Endodermal cell (in vitro differentiated cells): Measurements from ENCODE around the gene TNFRSF14. TPM values are rescaled to one million over a fixed set of nuclear protein-coding genes. Genes with fewer than 3 reads are reported as not detected.

Source experiments
- DNase-seq: peaks from one replicate; pipeline ENCODE4 v3.0.0-alpha.2; 2017
- H3K27ac ChIP-seq: 2 replicates; pipeline ENCODE4 v1.5.1; 2013; ENCODE audit warnings: mild to moderate bottlenecking, low read depth, low read length, moderate library complexity
- H3K27me3 ChIP-seq: 2 replicates; pipeline ENCODE4 v1.6.1; 2013; ENCODE audit warnings: mild to moderate bottlenecking, low read length, moderate library complexity; ENCODE audit not compliant: insufficient read depth, control insufficient read depth, poor library complexity, severe bottlenecking
- H3K36me3 ChIP-seq: 2 replicates; pipeline ENCODE4 v1.7.0; 2013; ENCODE audit warnings: mild to moderate bottlenecking, low read length, moderate library complexity; ENCODE audit not compliant: control insufficient read depth, insufficient read depth
- H3K4me1 ChIP-seq: one replicate; pipeline ENCODE4 v1.7.0; 2013; ENCODE audit warnings: low read length; ENCODE audit not compliant: control insufficient read depth, insufficient read depth
- H3K4me3 ChIP-seq: 2 replicates; pipeline ENCODE4 v1.5.1; 2013; ENCODE audit warnings: mild to moderate bottlenecking, low read length, moderate library complexity
- H3K9ac ChIP-seq: 2 replicates; pipeline ENCODE4 v1.6.1; 2013; ENCODE audit warnings: mild to moderate bottlenecking, low read length, moderate library complexity; ENCODE audit not compliant: poor library complexity, severe bottlenecking; ENCODE audit errors: extremely low read depth
- H3K9me3 ChIP-seq: 2 replicates; pipeline ENCODE4 v1.6.1; 2013; ENCODE audit warnings: mild to moderate bottlenecking, low read length, moderate library complexity; ENCODE audit not compliant: control insufficient read depth
- H3K27ac Mint-ChIP-seq: 2 replicates; pipeline ENCODE4 v1.8.0; 2020; ENCODE audit warnings: mixed read lengths
- H3K27me3 Mint-ChIP-seq: 2 replicates; pipeline ENCODE4 v1.8.0; 2021; ENCODE audit warnings: mild to moderate bottlenecking, mixed read lengths; ENCODE audit not compliant: insufficient read depth
- H3K36me3 Mint-ChIP-seq: 2 replicates; pipeline ENCODE4 v1.8.0; 2020; ENCODE audit warnings: low read depth, mixed read lengths
- H3K4me1 Mint-ChIP-seq: 2 replicates; pipeline ENCODE4 v1.8.0; 2020; ENCODE audit warnings: mixed read lengths
- H3K4me3 Mint-ChIP-seq: 2 replicates; pipeline ENCODE4 v1.8.0; 2020; ENCODE audit warnings: mild to moderate bottlenecking, moderate library complexity, mixed read lengths
- H3K9me3 Mint-ChIP-seq: 2 replicates; pipeline ENCODE4 v1.8.0; 2020; ENCODE audit warnings: mild to moderate bottlenecking, mixed read lengths
- CTCF ChIP-seq: fragments of 200-600 bp; sonication (generic); conservative IDR thresholded peaks from 2 replicates; pipeline ENCODE4 v1.5.0; 2021; ENCODE audit warnings: antibody characterized with exemption, mild to moderate bottlenecking
- WGBS, 2 experiments: methylation state at CpG; one replicate each; pipeline versions ENCODE4 v1.1.5 to v1.1.7; 2013; ENCODE audit warnings: missing lambda C conversion rate in 2 of 2, mixed read lengths in 1 of 2; ENCODE audit not compliant: insufficient coverage in 1 of 2, insufficient read length in 1 of 2; 5-methylcytosine and 5-hydroxymethylcytosine counted together
- total RNA-seq, 2 donors: library from RNA; stranded (reverse); fragmentation: NEBNext Ultra II Directional in 1 of 2; extraction: Animal tissue kit (Norgen Biotek cat#: 25700) in 1 of 2; gene quantifications; 2 replicates in 1 of 2; 3 replicates in 1 of 2; pipeline ENCODE4 v1.2.1, GENCODE V29; 2021

Gene TNFRSF14
- total RNA-seq, 2 donors from 2014 or later, result 0.29 to 0.46 TPM

- Histone ChIP-seq H3K9me3 (peaks cover 6% of the 10 kb centered on the region), H3K4me1 (no peaks in the 10 kb centered on the region), H3K9ac (no peak overlapping the region), H3K36me3 (no peaks in the 10 kb centered on the region), H3K27me3 (no peaks in the 10 kb centered on the region), H3K27ac (no peak overlapping the region), H3K4me3 (no peak overlapping the region)
- no peak overlapping the region for H3K4me3 Mint-ChIP-seq
- H3K36me3 Mint-ChIP-seq, result no peaks in the 10 kb centered on the region
- no peak for TF ChIP-seq CTCF
- DNase-seq, result peak; percentile 94
- no peaks in the 10 kb centered on the region for H3K4me1 Mint-ChIP-seq
- peaks cover 13% of the 10 kb centered on the region for H3K27me3 Mint-ChIP-seq
- H3K9me3 Mint-ChIP-seq, result peaks cover 21% of the 10 kb centered on the region
- no peak overlapping the region for H3K27ac Mint-ChIP-seq
- 49 to 65% methylated on average over 2 to 23 of the region's 24 CpGs for WGBS, 2 experiments
Measured at GRCh38 chr1:2611031-2611501, 54.9 kb downstream of the TNFRSF14 start.

- Mint-ChIP-seq H3K27ac (no peak overlapping the region), H3K36me3 (no peaks in the 10 kb centered on the region), H3K4me3 (no peak overlapping the region), H3K27me3 (peaks cover 20% of the 10 kb centered on the region), H3K9me3 (peaks cover 28% of the 10 kb centered on the region), H3K4me1 (no peaks in the 10 kb centered on the region)
- no peaks in the 10 kb centered on the region for H3K36me3 ChIP-seq
- TF ChIP-seq CTCF, result no peak
- H3K4me1 ChIP-seq, result no peaks in the 10 kb centered on the region
- H3K4me3 ChIP-seq, result no peak overlapping the region
- peak; percentile 32 for DNase-seq
- no peak overlapping the region for H3K27ac ChIP-seq
- no peaks in the 10 kb centered on the region for H3K27me3 ChIP-seq
- H3K9me3 ChIP-seq, result peaks cover 6% of the 10 kb centered on the region
- no peak overlapping the region for H3K9ac ChIP-seq
- 84 to 97% methylated on average over 7 to 19 of the region's 19 CpGs for WGBS, 2 experiments
Measured at GRCh38 chr1:2611621-2612437, 55.7 kb downstream of the TNFRSF14 start.

GRCh38 chr1:2612591-2613365 lies 56.6 kb downstream of the TNFRSF14 start:
- H3K9me3 Mint-ChIP-seq, result peaks cover 34% of the 10 kb centered on the region
- 81 to 85% methylated on average over 6 to 11 of the region's 11 CpGs for WGBS, 2 experiments

More at GRCh38 chr1:2612591-2613365, 56.6 kb downstream of the TNFRSF14 start:
- H3K4me1 ChIP-seq, result no peaks in the 10 kb centered on the region
- no peaks in the 10 kb centered on the region for H3K36me3 Mint-ChIP-seq
- H3K36me3 ChIP-seq, result no peaks in the 10 kb centered on the region
- no peak overlapping the region for H3K4me3 ChIP-seq
- peaks cover 24% of the 10 kb centered on the region for H3K27me3 Mint-ChIP-seq
- H3K9ac ChIP-seq, result no peak overlapping the region
- no peaks in the 10 kb centered on the region for H3K4me1 Mint-ChIP-seq
- H3K27ac Mint-ChIP-seq, result no peak overlapping the region
- TF ChIP-seq CTCF, result no peak
- no peak overlapping the region for H3K4me3 Mint-ChIP-seq
- peak; percentile 34 for DNase-seq
- H3K9me3 ChIP-seq, result peaks cover 6% of the 10 kb centered on the region
- H3K27ac ChIP-seq, result no peak overlapping the region
- H3K27me3 ChIP-seq, result no peaks in the 10 kb centered on the region

Other genes with a start within 250 kb of the TNFRSF14 start
- 10 to 100 TPM; 21.3 to 24.9 TPM for gene MORN1, start 164.8 kb upstream of the TNFRSF14 start, total RNA-seq
- 100 to 1,000 TPM; 114 TPM for gene RER1, start 164.5 kb upstream of the TNFRSF14 start, total RNA-seq
- gene PEX10, start 143.8 kb upstream of the TNFRSF14 start, total RNA-seq, result 10 to 100 TPM; 35.6 TPM
- under 1 TPM; 0.18 to 0.31 TPM for gene PLCH2, start 80.1 kb upstream of the TNFRSF14 start, total RNA-seq
- 10 to 100 TPM; 45.6 to 49.5 TPM for gene PANK4, start 29.8 kb upstream of the TNFRSF14 start, total RNA-seq
- gene HES5, start 26.1 kb upstream of the TNFRSF14 start, total RNA-seq, result not detected
- 10 to 100 TPM; 33.4 to 34.4 TPM for gene PRXL2B, start 30.4 kb downstream of the TNFRSF14 start, total RNA-seq
- under 1 TPM in 1 of 2 donors, not detected in 1; 0.42 TPM for gene MMEL1, start 76.6 kb downstream of the TNFRSF14 start, total RNA-seq
- 1 to 10 TPM; 2.4 to 3.1 TPM for gene TTC34, start 245.3 kb downstream of the TNFRSF14 start, total RNA-seq